Sigmoid colon (tissue), 7 donors: ENCODE data around the gene GPC5. TPM values are rescaled to one million over a fixed set of nuclear protein-coding genes. Genes with fewer than 3 reads are reported as not detected.

Experiments used
- DNase-seq: peaks from one replicate; pipeline ENCODE4 v3.0.0-alpha.2; 2019
- H3K27ac ChIP-seq, 4 donors: fragments of 200-600 bp; sonication (generic); one replicate each; pipeline ENCODE4 v1.5.1; 2016 to 2019; ENCODE audit warnings: mild to moderate bottlenecking in 1 of 4
- H3K27me3 ChIP-seq, 3 donors: fragments of 200-600 bp; sonication (generic); one replicate each; pipeline ENCODE4 v1.5.1; 2019; ENCODE audit warnings: mild to moderate bottlenecking in 1 of 3
- H3K36me3 ChIP-seq, 4 donors: fragments of 200-600 bp; sonication (generic); one replicate each; pipeline ENCODE4 v1.5.1; 2016 to 2019
- H3K4me1 ChIP-seq, 4 donors: fragments of 200-600 bp; sonication (generic); one replicate each; pipeline ENCODE4 v1.5.1; 2017 to 2019
- H3K4me3 ChIP-seq, 4 donors: fragments of 200-600 bp; sonication (generic); one replicate each; pipeline ENCODE4 v1.5.1; 2017 to 2019; ENCODE audit warnings: mild to moderate bottlenecking in 2 of 4, moderate library complexity in 1 of 4
- H3K9me3 ChIP-seq, 4 donors: fragments of 200-600 bp in 3 of 4; sonication (generic) in 3 of 4; one replicate each; pipeline versions ENCODE4 v1.5.1 to v1.6.1; 2013 to 2019
- CTCF ChIP-seq, 4 experiments: fragments of 450-650 bp in 3 of 4; fragments of 200-600 bp in 1 of 4; IDR thresholded peaks; one replicate each; pipeline ENCODE4 v1.5.1; 2016 to 2019; ENCODE audit warnings: antibody characterized with exemption in 4 of 4, mild to moderate bottlenecking in 3 of 4, moderate library complexity in 2 of 4
- EP300 ChIP-seq, 4 donors: sonication (generic); formaldehyde crosslinking; IDR thresholded peaks; one replicate each; pipeline ENCODE4 v1.6.1; 2017; ENCODE audit warnings: antibody characterized with exemption in 4 of 4
- POLR2A ChIP-seq, 2 donors: fragments of 450-650 bp; IDR thresholded peaks; one replicate each; pipeline ENCODE4 v1.6.1; 2016; ENCODE audit warnings: antibody characterized with exemption in 2 of 2, mild to moderate bottlenecking in 2 of 2, moderate library complexity in 2 of 2
- POLR2AphosphoS5 ChIP-seq, 4 donors: sonication (generic); formaldehyde crosslinking; IDR thresholded peaks; one replicate each; pipeline ENCODE4 v1.6.1; 2017; ENCODE audit warnings: antibody characterized with exemption in 4 of 4
- WGBS, 2 donors: extraction: QIAGEN DNeasy Blood & Tissue Kit; methylation state at CpG; one replicate each; pipeline ENCODE4 v1.1.7; 2013; 5-methylcytosine and 5-hydroxymethylcytosine counted together
- intact Hi-C: fragments of 100-400 bp; cut with DNase I; formaldehyde crosslinking; loops from one replicate; pipeline ENCODE4 v1.15.1; 2023
- polyA plus RNA-seq, 3 donors: library from polyadenylated mRNA; stranded (reverse); fragments of 200-250 nt; gene quantifications; one replicate each; pipeline ENCODE4 v1.2.3, GENCODE V29; 2013
- total RNA-seq, 4 donors: library from RNA; depleted of rRNA; stranded (reverse); fragments of >200 nt; gene quantifications; one replicate each; pipeline ENCODE4 v1.1.0, GENCODE V29; 2016
- donor health status: healthy with polysubstance abuse.
- donor health status: Bipolar disorder and iron deficiency.
- donor health status: healthy.

GPC5 gene
- total and polyA plus RNA-seq, 7 donors, result 0.39 to 3.9 (median 2.9) TPM; not detected in 2

- no peak for DNase-seq
- TF ChIP-seq POLR2A (IDR thresholded peaks at IDR 0.05) (no peak), POLR2AphosphoS5 (IDR thresholded peaks at IDR 0.05) (no peak), EP300 (IDR thresholded peaks at IDR 0.05) (no peak), CTCF (IDR thresholded peaks at IDR 0.05) (no peak)
Measured at GRCh38 chr13:91702411-91702810, 304.0 kb downstream of the GPC5 start.

GRCh38 chr13:91704398-91704797 lies 306.0 kb downstream of the GPC5 start:
- WGBS, 2 donors, result 85 to 93% methylated on average over 3 of the region's 3 CpGs
- DNase-seq, result no peak
- intact Hi-C loops, result no loop called here

More at GRCh38 chr13:91702411-91702810, 304.0 kb downstream of the GPC5 start:
- no peaks in the 10 kb centered on the region for H3K9me3 ChIP-seq
- H3K27ac ChIP-seq, result no peak overlapping the region
- H3K4me1 ChIP-seq, result no peaks in the 10 kb centered on the region
- 31 to 84% methylated on average over 1 of the region's 1 CpG for WGBS, 2 donors
- intact Hi-C loops, result no loop called here
- H3K4me3 ChIP-seq, result no peak overlapping the region
- H3K36me3 ChIP-seq, result no peaks in the 10 kb centered on the region
- H3K27me3 ChIP-seq, result no peaks in the 10 kb centered on the region

GRCh38 chr13:91708558-91708957 lies 310.1 kb downstream of the GPC5 start:
- TF ChIP-seq EP300 (IDR thresholded peaks at IDR 0.05), result no peak
- no peak for TF ChIP-seq POLR2AphosphoS5 (IDR thresholded peaks at IDR 0.05)
- no peak for TF ChIP-seq CTCF (IDR thresholded peaks at IDR 0.05)
- TF ChIP-seq POLR2A (IDR thresholded peaks at IDR 0.05), result no peak
- 14 to 41% methylated on average over 1 of the region's 1 CpG for WGBS, 2 donors
- intact Hi-C loops, result no loop called here
- Histone ChIP-seq H3K36me3 (no peaks in the 10 kb centered on the region), H3K4me1 (no peaks in the 10 kb centered on the region), H3K27ac (no peak overlapping the region), H3K9me3 (no peaks in the 10 kb centered on the region), H3K27me3 (no peaks in the 10 kb centered on the region), H3K4me3 (no peak overlapping the region)
- DNase-seq, result no peak

More at GRCh38 chr13:91704398-91704797, 306.0 kb downstream of the GPC5 start:
- no peak overlapping the region for H3K4me3 ChIP-seq
- no peaks in the 10 kb centered on the region for H3K27me3 ChIP-seq
- no peaks in the 10 kb centered on the region for H3K4me1 ChIP-seq
- H3K36me3 ChIP-seq, result no peaks in the 10 kb centered on the region
- TF ChIP-seq POLR2A (IDR thresholded peaks at IDR 0.05), result no peak
- no peak for TF ChIP-seq POLR2AphosphoS5 (IDR thresholded peaks at IDR 0.05)
- TF ChIP-seq EP300 (IDR thresholded peaks at IDR 0.05), result no peak
- TF ChIP-seq CTCF (IDR thresholded peaks at IDR 0.05), result no peak
- no peak overlapping the region for H3K27ac ChIP-seq
- no peaks in the 10 kb centered on the region for H3K9me3 ChIP-seq

- H3K4me1 ChIP-seq, result no peaks in the 10 kb centered on the region
Measured at GRCh38 chr13:91709180-91709579, 310.8 kb downstream of the GPC5 start.

More at GRCh38 chr13:91709180-91709579, 310.8 kb downstream of the GPC5 start:
- intact Hi-C loops, result no loop called here
- H3K4me3 ChIP-seq, result no peak overlapping the region
- no peaks in the 10 kb centered on the region for H3K27me3 ChIP-seq
- no peak for TF ChIP-seq EP300 (IDR thresholded peaks at IDR 0.05)
- no peak for TF ChIP-seq POLR2A (IDR thresholded peaks at IDR 0.05)
- no peak for TF ChIP-seq CTCF (IDR thresholded peaks at IDR 0.05)
- no peak for TF ChIP-seq POLR2AphosphoS5 (IDR thresholded peaks at IDR 0.05)
- no peak overlapping the region for H3K27ac ChIP-seq
- WGBS, 2 donors, result 48 to 70% methylated on average over 3 of the region's 3 CpGs
- no peak for DNase-seq
- H3K9me3 ChIP-seq, result no peaks in the 10 kb centered on the region
- no peaks in the 10 kb centered on the region for H3K36me3 ChIP-seq
